Measurements from ENCODE around the gene PAX8.
"Not testable (repeated sequence)": the region's sequence is repeated elsewhere in the genome, so short reads cannot be mapped to it uniquely, and the experiment has no call there.

Gene PAX8

DNA sequence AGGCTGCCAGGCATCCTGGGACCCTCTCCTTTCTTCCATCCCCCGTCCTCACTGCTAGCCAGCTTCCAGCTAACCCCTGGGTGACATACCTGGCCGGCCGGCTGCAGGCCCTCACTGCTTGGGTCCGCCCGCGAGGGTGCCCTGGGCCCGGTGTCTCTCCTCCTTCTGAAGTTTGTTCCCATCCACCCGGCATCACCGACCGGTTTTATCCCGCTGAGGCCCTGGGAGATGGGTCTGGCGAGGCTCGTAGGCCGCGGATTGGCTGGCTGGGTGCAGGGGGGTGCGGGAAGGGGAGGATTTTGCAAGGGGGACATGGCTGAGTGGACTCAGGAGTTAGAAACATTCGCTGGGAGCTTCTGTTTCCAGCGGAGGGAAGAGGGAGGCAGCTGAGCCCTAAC lies at the start of gene PAX8:
Gene PAX8 (minus strand): TSS at position 180 of the 398 bp plus-strand sequence. CDS start 527 bp downstream, outside the sequence.
- DNase-seq (ENCODE audit: low read depth): no peak

- DNase-seq (ENCODE audit: low read depth): no peak
Observed at GRCh38 chr2:113328043-113328442, 49.3 kb upstream of the PAX8 start.

GRCh38 chr2:113325161-113325731 lies 46.5 kb upstream of the PAX8 start:
- DNase-seq (ENCODE audit: low read depth): not testable (repeated sequence)

DNA sequence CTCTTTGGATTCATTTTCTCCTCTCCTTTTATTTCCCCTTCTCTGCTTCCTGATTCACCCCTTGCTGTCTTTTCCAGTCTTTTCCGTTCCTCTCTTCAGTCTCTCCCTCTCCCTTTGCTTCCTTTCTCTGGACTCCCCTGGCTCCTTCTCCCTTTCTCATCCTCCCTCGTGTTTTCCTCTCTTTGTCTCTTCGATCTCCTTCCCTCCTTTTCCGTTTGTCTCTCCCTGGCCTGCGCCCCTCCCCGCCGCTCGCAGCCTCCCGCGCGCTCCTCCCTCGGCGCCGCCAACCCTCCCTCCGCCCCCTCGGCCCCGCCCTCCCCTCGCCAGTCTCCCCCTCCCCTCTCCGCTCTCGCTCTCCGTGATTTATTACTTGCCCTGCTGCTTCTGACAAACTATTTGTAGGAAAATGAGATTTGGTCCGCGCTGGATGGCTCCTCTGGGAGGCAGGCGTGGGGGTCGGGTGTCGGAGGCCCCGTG lies 46.0 kb upstream of the PAX8 start:
- DNase-seq (ENCODE audit: low read depth): no peak

DNA sequence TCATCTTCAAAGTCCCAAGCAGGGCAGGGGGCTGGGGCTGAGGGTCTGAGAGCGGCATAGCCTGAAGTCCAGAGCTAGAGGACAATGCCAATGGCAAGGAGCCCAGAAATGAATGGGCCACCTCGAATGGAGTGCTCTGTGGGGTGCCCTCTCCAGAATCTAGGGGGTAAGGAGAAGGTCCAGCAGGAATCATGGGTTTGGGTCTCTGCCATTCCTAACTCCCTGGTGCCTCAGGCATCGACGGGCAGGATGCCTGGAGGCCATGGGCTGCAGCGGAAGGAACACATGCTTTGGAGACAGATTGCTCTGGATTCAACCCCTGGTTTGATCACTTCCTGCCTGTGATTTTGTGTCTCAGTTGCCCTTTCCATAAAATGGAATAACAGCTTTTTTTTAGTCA lies 44.4 kb upstream of the PAX8 start:
- DNase-seq (ENCODE audit: low read depth): not testable (repeated sequence)

DNA sequence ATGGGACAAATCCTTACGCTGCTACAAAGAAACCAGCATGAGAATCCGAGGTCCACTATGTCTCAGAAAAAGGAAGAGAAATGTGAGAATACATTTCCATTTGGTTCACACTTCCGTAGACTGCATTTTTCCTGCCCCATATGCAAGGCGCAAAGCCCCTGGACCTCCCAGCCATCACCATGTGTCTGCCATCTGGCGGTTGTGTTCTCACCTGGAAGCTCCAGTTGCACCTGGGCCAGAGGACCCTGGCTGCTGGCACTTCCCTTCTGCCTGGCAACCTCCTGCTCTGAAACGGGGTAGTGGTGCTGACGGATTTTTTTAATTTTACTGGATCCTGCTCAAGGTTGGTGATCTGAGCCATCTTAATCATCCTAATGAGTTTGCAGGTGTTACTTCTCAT lies 41.4 kb upstream of the PAX8 start:
- DNase-seq (ENCODE audit: low read depth): not testable (repeated sequence)

- peak; percentile 17 for DNase-seq (ENCODE audit: low read depth)
Observed at GRCh38 chr2:113318941-113319340, 40.2 kb upstream of the PAX8 start.

GRCh38 chr2:113316085-113316484 lies 37.4 kb upstream of the PAX8 start:
- no peak for DNase-seq (ENCODE audit: low read depth)

GRCh38 chr2:113314663-113315062 lies 35.9 kb upstream of the PAX8 start:
- not testable (repeated sequence) for DNase-seq (ENCODE audit: low read depth)

DNA sequence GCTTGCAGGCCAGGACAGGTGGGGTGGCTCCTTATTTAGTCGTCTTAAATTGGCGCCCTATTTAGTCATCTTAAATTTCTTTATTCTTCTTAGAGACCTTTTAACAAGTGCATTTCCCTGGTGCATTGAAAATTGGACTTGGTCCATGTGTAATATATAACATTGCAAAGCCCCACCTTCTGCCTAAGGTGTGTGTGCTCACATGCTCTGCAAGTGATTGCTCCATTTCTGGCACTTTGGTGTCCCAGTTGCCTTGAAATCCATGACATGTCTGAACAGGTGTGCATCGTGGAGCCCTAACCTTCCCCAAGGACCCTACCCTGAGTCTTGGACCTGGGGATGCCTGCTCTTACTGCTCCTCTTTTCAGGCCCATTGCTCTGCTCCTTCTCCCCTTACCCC lies 35.5 kb upstream of the PAX8 start:
- DNase-seq (ENCODE audit: low read depth): not testable (repeated sequence)

DNA sequence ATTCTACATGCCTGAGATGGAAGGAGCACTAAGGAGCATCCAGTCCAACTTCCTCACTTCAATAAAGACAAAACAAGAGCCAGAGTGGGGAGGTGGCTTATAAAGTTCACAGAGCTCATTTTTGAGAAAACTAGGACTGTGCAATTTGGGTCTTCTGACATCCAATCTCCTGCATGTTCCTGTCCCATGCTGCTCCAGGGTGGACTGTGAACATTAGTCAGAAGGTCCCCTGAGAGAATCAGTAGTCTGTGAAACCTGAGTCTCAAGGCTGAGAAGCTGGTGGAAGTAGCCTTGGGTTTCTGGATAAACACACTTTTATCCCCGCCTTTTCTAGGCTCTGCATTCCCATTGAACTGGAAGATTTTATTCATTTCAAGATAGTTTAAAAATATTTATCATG lies 33.1 kb upstream of the PAX8 start:
- DNase-seq (ENCODE audit: low read depth): not testable (repeated sequence)

GRCh38 chr2:113311191-113311590 lies 32.5 kb upstream of the PAX8 start:
- DNase-seq (ENCODE audit: low read depth): not testable (repeated sequence)

GRCh38 chr2:113309655-113310387 lies 31.1 kb upstream of the PAX8 start:
- DNase-seq (ENCODE audit: low read depth): no peak

GRCh38 chr2:113308784-113309183 lies 30.1 kb upstream of the PAX8 start:
- not testable (repeated sequence) for DNase-seq (ENCODE audit: low read depth)

- DNase-seq (ENCODE audit: low read depth): not testable (repeated sequence)
Observed at GRCh38 chr2:113306207-113306606, 27.5 kb upstream of the PAX8 start.

DNA sequence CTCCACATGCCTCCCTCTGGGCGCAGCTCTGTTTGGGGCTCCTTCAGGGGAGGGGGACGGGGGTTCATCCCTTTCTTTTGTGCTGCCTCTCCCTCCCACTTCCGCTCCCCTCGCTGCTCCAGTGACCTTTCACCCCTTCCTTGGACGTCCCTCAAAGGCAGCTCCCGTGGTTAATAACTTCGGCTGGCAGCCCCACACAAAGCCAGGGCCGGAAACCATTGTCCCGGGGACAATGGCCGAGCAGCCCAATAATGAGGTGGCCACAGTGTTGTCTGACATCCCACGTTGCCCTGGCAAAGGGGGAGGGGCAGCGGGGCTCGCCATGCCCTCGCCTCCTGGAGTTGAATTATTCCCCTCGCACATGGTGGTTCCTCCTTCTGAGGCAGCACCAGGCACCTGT lies 27.0 kb upstream of the PAX8 start:
- DNase-seq (ENCODE audit: low read depth): not testable (repeated sequence)

DNA sequence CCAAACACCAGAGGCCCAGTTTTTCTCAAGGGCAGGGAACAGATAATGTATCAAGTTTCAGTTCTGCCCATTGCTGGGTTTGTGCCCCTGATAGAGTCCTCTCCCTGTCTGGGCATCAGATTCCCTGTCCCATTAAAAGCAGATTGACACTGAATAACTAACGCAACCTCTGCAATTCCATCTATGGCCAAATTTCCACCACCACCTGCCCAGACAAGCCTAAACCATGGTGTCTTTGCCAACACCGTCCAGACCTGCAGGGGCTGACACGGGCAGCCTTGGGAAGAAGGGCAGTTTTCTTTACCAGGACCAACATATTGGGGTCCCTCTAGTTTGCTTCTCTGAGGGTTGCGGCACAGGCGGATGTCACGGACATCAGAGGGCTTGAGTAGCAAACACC lies 26.4 kb upstream of the PAX8 start:
- DNase-seq (ENCODE audit: low read depth): no peak

- DNase-seq (ENCODE audit: low read depth): no peak
Observed at GRCh38 chr2:113304702-113305101, 26.0 kb upstream of the PAX8 start.

DNA sequence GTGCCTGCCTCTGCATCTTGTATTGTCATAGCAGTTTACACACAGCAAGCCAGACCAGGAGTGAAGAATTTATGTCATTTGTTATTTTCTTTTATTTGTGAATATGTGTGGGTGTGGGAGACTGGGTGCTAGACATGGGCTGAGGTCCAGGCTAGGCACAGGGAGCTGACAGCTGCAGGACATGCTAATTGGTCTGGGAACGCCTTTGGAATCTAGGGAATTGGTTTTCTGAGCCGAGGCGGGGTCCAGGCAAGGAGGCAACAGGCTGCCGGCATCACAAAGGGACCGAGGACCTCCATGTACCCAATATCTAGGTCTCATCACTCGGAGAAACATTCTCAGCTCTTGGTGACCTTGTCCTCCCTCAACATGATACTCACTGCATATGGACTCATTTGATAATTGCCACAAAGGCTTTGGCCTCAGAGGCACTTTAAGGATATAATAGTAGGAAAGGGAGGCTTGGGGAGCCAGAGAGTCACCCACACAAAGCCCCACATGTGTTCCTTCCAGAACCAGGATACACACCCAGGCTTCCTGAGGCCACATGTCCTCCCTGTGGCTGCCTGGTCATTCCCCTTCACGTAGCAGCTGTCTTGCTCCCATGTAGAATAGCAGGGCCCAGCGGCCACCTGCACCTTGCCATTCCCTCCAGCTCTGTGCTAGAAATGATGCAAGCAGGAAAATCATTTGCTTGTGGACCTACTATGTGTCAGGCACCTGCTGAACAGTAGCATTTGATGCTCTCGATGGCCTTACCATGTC lies 23.7 kb upstream of the PAX8 start:
- DNase-seq (ENCODE audit: low read depth): not testable (repeated sequence)

DNA sequence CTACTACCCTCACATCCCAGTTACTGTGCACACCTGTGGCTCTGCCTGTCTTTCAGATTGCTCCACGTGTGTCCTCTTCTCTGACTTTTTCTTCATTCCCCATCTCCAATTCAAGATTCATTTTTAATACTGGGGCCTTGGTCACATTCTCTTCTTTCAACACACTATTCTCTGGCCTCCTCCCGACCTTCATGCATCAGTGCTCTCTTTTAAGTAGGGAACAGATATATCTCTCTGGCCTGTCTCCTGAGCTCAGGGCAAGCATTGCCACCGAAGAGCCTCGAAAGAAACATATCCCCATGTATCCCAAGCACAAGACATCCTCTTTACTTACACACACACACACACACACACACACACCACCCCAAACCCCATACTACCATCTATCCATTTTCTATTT lies 21.6 kb upstream of the PAX8 start:
- DNase-seq (ENCODE audit: low read depth): no peak

DNA sequence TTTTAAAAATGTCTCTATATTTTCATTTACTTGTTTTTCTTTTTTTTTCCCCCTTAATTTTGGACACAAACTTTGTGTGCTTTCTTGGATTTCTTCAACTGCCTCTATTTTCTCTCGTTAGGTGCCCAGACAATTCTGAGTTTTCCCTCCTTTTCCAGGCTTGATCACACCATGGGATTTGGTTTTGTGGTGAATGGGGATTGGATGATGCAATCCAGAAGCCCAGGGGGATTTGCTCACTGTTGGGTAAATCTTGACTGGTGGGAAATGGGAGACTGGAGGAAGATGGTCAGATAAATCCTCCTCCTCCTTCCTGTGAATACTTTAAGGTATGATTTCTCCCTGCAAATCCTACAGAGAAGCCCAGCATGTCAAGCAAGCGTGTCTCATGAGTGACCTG lies 19.5 kb upstream of the PAX8 start:
- no peak for DNase-seq (ENCODE audit: low read depth)

- not testable (repeated sequence) for DNase-seq (ENCODE audit: low read depth)
Observed at GRCh38 chr2:113297590-113297989, 18.9 kb upstream of the PAX8 start.

DNA sequence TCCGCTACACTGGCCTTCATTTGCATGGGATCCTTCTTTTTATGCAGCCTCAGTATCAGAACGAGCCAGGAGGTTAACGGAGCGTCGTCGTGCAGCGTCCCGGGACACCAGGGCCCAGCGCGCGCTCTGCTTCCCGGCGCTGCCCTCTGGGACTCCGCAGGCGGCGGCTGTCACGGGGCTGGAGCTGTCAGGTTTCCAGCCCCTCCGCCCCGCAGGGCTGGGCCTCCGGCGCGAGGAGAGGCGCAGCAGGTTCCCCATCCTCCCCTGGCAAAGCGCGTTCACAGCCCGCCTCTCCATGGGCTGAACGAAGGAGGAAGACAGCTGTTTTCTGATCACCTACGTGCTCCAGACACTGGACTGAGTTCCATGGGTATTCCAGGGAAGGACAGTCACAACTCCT lies 12.5 kb upstream of the PAX8 start:
- no peak for DNase-seq (ENCODE audit: low read depth)

Measured in GM04504 (cell line).